ENCODE results near the gene PAK6. TPM values are rescaled to one million over a fixed set of nuclear protein-coding genes. Genes with fewer than 3 reads are reported as not detected.

PAK6 gene
- total and polyA plus RNA-seq, 7 donors: 0.03 to 3.0 (median 0.56) TPM

- no peak for DNase-seq
- peak overlapping the region; percentile 85 for H3K27ac ChIP-seq
- ATAC-seq: peak in 2 of 4 donors; percentile 21 to 30
These were observed 83.8 kb downstream of the PAK6 start for GRCh38 chr15:40322531-40323238.

GRCh38 chr15:40323239-40323952 lies 84.5 kb downstream of the PAK6 start, which contains the start of gene INAFM2:
TSS of gene INAFM2 (plus strand) at chr15:40323692. CDS start at chr15:40324056, 364 bp downstream.
- DNase-seq (peak; percentile 92 to 96), ATAC-seq (peak; percentile 89 to 94 (median 92))
- H3K27ac ChIP-seq: peak within 1 kb of the TSS; percentile 86
- WGBS, 3 donors: 0 to 1% (median 1%) methylated on average over 41 to 103 of the region's 103 CpGs
- intact Hi-C loops (cut with DNase I): loop anchor here (1.0 to 5.0 kb wide), 2 partner anchors 44 to 99 kb away; no protein-coding TSS in a partner anchor
- TF ChIP-seq CTCF (IDR thresholded peaks at IDR 0.05): peak; percentile 68
- H3K4me3 ChIP-seq: peak within 1 kb of the TSS; percentile 86
- no peaks in the 10 kb centered on the region for H3K9me3 ChIP-seq
- H3K36me3 ChIP-seq (ENCODE audit: insufficient read depth in 1 of 2, low read depth in 1 of 2): peaks cover 0 to 13% of the 10 kb centered on the region in 2 donors
- H3K27me3 ChIP-seq (ENCODE audit: insufficient read depth in 3 of 3, low read length in 2 of 3): no peaks in the 10 kb centered on the region
- peaks cover 27% of the 10 kb centered on the region for H3K4me1 ChIP-seq

More at GRCh38 chr15:40322531-40323238, 83.8 kb downstream of the PAK6 start:
- TF ChIP-seq CTCF (IDR thresholded peaks at IDR 0.05): no peak
- Histone ChIP-seq H3K4me3 (peak overlapping the region; percentile 61), H3K36me3 (ENCODE audit: insufficient read depth in 1 of 2, low read depth in 1 of 2) (peaks cover 0 to 9% of the 10 kb centered on the region in 2 donors), H3K27me3 (ENCODE audit: insufficient read depth in 3 of 3, low read length in 2 of 3) (no peaks in the 10 kb centered on the region), H3K4me1 (peaks cover 22% of the 10 kb centered on the region), H3K9me3 (no peaks in the 10 kb centered on the region)
- intact Hi-C loops (cut with DNase I): loop anchor here (1.0 to 5.0 kb wide), 2 partner anchors 45 to 100 kb away; no protein-coding TSS in a partner anchor
- WGBS, 3 donors: 51 to 52% (median 51%) methylated on average over 26 of the region's 26 CpGs

- intact Hi-C loops (cut with DNase I): loop anchor here (1.0 to 5.0 kb wide), 2 partner anchors 43 to 98 kb away; no protein-coding TSS in a partner anchor
- Histone ChIP-seq H3K27me3 (ENCODE audit: insufficient read depth in 3 of 3, low read length in 2 of 3) (no peaks in the 10 kb centered on the region), H3K9me3 (no peaks in the 10 kb centered on the region), H3K4me1 (peaks cover 32% of the 10 kb centered on the region), H3K27ac (peak overlapping the region; percentile 86), H3K4me3 (peak overlapping the region; percentile 86), H3K36me3 (ENCODE audit: insufficient read depth in 1 of 2, low read depth in 1 of 2) (peaks cover 0 to 17% of the 10 kb centered on the region in 2 donors)
- WGBS, 3 donors: 1 to 2% (median 1%) methylated on average over 64 to 101 of the region's 101 CpGs
- no peak for TF ChIP-seq CTCF (IDR thresholded peaks at IDR 0.05)
- ATAC-seq (no peak), DNase-seq (peak in 1 of 2 donors; percentile 72)
These were observed 85.4 kb downstream of the PAK6 start for GRCh38 chr15:40323953-40324937.

- DNase-seq (no peak), ATAC-seq (no peak)
- H3K36me3 ChIP-seq (ENCODE audit: insufficient read depth in 1 of 2, low read depth in 1 of 2): peaks cover 0 to 17% of the 10 kb centered on the region in 2 donors
- H3K4me1 ChIP-seq: peaks cover 34% of the 10 kb centered on the region
- peak overlapping the region; percentile 86 for H3K4me3 ChIP-seq
- H3K27me3 ChIP-seq (ENCODE audit: insufficient read depth in 3 of 3, low read length in 2 of 3): no peaks in the 10 kb centered on the region
- whole genome bisulfite sequencing, 3 donors: 54 to 82% (median 59%) methylated on average over 2 of the region's 2 CpGs
- intact Hi-C loops (cut with DNase I): no loop called here
- no peak for TF ChIP-seq CTCF (IDR thresholded peaks at IDR 0.05)
- H3K9me3 ChIP-seq: no peaks in the 10 kb centered on the region
- H3K27ac ChIP-seq: peak overlapping the region; percentile 86
These were observed 86.3 kb downstream of the PAK6 start for GRCh38 chr15:40325188-40325587.

All from psoas muscle (tissue), 8 donors.